Gastroesophageal sphincter (tissue), 3 donors: Measurements from ENCODE around the gene FHIP1A.

Experiments used
- POLR2A ChIP-seq, 2 donors: fragments of 450-650 bp; IDR thresholded peaks; one replicate each; pipeline ENCODE4 v1.6.1; 2017; ENCODE audit warnings: antibody characterized with exemption in 2 of 2, mild to moderate bottlenecking in 2 of 2, moderate library complexity in 1 of 2
- TF ChIP-seq, protein P1 (sequence below), 4 experiments: fragments of 200-600 bp in 2 of 4; fragments of 450-650 bp in 2 of 4; sonication (generic) in 1 of 4; IDR thresholded peaks; one replicate each; pipeline ENCODE4 v1.5.1; 2017 to 2019; ENCODE audit warnings: antibody characterized with exemption in 4 of 4, mild to moderate bottlenecking in 2 of 4, moderate library complexity in 2 of 4

- TF ChIP-seq POLR2A (IDR thresholded peaks at IDR 0.05), result no peak
- TF ChIP-seq, protein P1, sequence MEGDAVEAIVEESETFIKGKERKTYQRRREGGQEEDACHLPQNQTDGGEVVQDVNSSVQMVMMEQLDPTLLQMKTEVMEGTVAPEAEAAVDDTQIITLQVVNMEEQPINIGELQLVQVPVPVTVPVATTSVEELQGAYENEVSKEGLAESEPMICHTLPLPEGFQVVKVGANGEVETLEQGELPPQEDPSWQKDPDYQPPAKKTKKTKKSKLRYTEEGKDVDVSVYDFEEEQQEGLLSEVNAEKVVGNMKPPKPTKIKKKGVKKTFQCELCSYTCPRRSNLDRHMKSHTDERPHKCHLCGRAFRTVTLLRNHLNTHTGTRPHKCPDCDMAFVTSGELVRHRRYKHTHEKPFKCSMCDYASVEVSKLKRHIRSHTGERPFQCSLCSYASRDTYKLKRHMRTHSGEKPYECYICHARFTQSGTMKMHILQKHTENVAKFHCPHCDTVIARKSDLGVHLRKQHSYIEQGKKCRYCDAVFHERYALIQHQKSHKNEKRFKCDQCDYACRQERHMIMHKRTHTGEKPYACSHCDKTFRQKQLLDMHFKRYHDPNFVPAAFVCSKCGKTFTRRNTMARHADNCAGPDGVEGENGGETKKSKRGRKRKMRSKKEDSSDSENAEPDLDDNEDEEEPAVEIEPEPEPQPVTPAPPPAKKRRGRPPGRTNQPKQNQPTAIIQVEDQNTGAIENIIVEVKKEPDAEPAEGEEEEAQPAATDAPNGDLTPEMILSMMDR (IDR thresholded peaks at IDR 0.05), result no peak
These were observed 23.7 kb downstream of the FHIP1A start for GRCh38 chr4:151432654-151433053.
